Measurements from ENCODE around the gene EHMT1. TPM values are rescaled to one million over a fixed set of nuclear protein-coding genes. Genes with fewer than 3 reads are reported as not detected.
"Not testable (repeated sequence)": the region's sequence is repeated elsewhere in the genome, so short reads cannot be mapped to it uniquely, and the experiment has no call there.

EHMT1 gene
- total RNA-seq, 1 experiment from 2014 or later = 63.9 TPM

DNA sequence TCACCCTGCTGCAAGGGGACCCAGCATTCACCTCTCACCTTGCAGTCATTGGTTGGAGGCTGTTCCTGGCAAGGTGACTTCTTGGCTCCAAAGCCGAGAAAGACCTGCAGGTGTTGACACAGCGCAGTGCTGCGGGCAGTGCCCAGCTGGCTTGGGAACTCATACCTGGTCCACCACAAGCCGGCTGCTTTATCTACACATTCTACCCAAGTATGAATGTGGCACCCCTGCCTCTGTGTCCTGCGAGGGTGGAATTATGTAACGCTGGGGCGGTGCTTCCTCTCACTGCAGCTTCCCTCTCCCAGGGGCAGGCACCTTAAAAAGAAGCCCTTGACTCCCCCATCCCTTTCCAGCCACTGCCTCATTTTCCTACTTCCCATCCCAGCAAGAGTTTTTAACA is 26.0 kb upstream of the EHMT1 start:
- DNase-seq (ENCODE audit: low read depth, low spot score) (no peak), ATAC-seq (no peak)
- intact Hi-C loops (cut with micrococcal nuclease; ENCODE audit: unreplicated experiment) = no loop called here
- H3K4me1 ChIP-seq (ENCODE audit: control insufficient read depth, insufficient read depth, low read length) = peaks cover 3% of the 10 kb centered on the region; the same call in 1 of the 2 replicates
- BruUV-seq (replicated peaks) = no TSS peak
- no peak for TF ChIP-seq CTCF (IDR thresholded peaks at IDR 0.05)
- TF ChIP-seq REST (IDR thresholded peaks at IDR 0.05; ENCODE audit: insufficient read depth in 1 of 2, low read depth in 2 of 2, low read length in 1 of 2) = no peak
- no peak for TF ChIP-seq SIN3A (IDR thresholded peaks at IDR 0.05; ENCODE audit: borderline replicate concordance, insufficient read depth, low read depth, low read length)
- TF ChIP-seq TCF7L2 (IDR thresholded peaks at IDR 0.05; ENCODE audit: low read depth, low read length) = no peak
- no peak for TF ChIP-seq POLR2AphosphoS5 (IDR thresholded peaks at IDR 0.05; ENCODE audit: low read depth, low read length)
- no peaks in the 10 kb centered on the region for H3K9me3 ChIP-seq (ENCODE audit: control insufficient read depth, insufficient read depth, low read depth, low read length)
- no peaks in the 10 kb centered on the region; the same call in 1 of the 2 replicates for H3K36me3 ChIP-seq (ENCODE audit: control insufficient read depth, insufficient read depth, low read length)
- in situ Hi-C loops (cut with HindIII; ENCODE audit: low pct_unique_long_range_greater_than_20kb, low sequenced_read_pairs) = no loop called here
- H3K4me3 ChIP-seq (ENCODE audit: low read depth in 2 of 2, low read length in 2 of 2) = no peak overlapping the region
- CTCF ChIA-PET = no interaction called here
- H3K27me3 ChIP-seq (ENCODE audit: control insufficient read depth, insufficient read depth, low read length) = no peaks in the 10 kb centered on the region
- H3K27ac ChIP-seq (ENCODE audit: low read length) = no peak overlapping the region
- POLR2A ChIA-PET = no interaction called here

- Histone ChIP-seq H3K9me3 (ENCODE audit: control insufficient read depth, insufficient read depth, low read depth, low read length) (no peaks in the 10 kb centered on the region), H3K27ac (ENCODE audit: low read length) (no peak overlapping the region), H3K4me3 (ENCODE audit: low read depth in 2 of 2, low read length in 2 of 2) (no peak overlapping the region), H3K27me3 (ENCODE audit: control insufficient read depth, insufficient read depth, low read length) (no peaks in the 10 kb centered on the region), H3K36me3 (ENCODE audit: control insufficient read depth, insufficient read depth, low read length) (no peaks in the 10 kb centered on the region; the same call in 1 of the 2 replicates), H3K4me1 (ENCODE audit: control insufficient read depth, insufficient read depth, low read length) (peaks cover 3% of the 10 kb centered on the region; the same call in 1 of the 2 replicates)
- no peak for ATAC-seq
- no TSS peak for BruUV-seq (replicated peaks)
- ChIA-PET POLR2A (no interaction called here), CTCF (no interaction called here)
- TF ChIP-seq REST (IDR thresholded peaks at IDR 0.05; ENCODE audit: insufficient read depth in 1 of 2, low read depth in 2 of 2, low read length in 1 of 2) = no peak
- no peak for DNase-seq (ENCODE audit: low read depth, low spot score)
- in situ Hi-C loops (cut with HindIII; ENCODE audit: low pct_unique_long_range_greater_than_20kb, low sequenced_read_pairs) (no loop called here), intact Hi-C loops (cut with micrococcal nuclease; ENCODE audit: unreplicated experiment) (no loop called here)
Observed at GRCh38 chr9:137593176-137593575, 25.6 kb upstream of the EHMT1 start.

GRCh38 chr9:137596577-137596976 is 22.2 kb upstream of the EHMT1 start:
- POLR2A ChIA-PET; intact Hi-C loops (cut with micrococcal nuclease; ENCODE audit: unreplicated experiment): not testable (repeated sequence)

More at GRCh38 chr9:137596577-137596976, 22.2 kb upstream of the EHMT1 start:
- H3K9me3 ChIP-seq (ENCODE audit: control insufficient read depth, insufficient read depth, low read depth, low read length); H3K27me3 ChIP-seq (ENCODE audit: control insufficient read depth, insufficient read depth, low read length); H3K4me3 ChIP-seq (ENCODE audit: low read depth in 2 of 2, low read length in 2 of 2); CTCF ChIA-PET; H3K27ac ChIP-seq (ENCODE audit: low read length); in situ Hi-C loops (cut with HindIII; ENCODE audit: low pct_unique_long_range_greater_than_20kb, low sequenced_read_pairs); ATAC-seq; H3K4me1 ChIP-seq (ENCODE audit: control insufficient read depth, insufficient read depth, low read length); H3K36me3 ChIP-seq (ENCODE audit: control insufficient read depth, insufficient read depth, low read length); BruUV-seq (replicated peaks); DNase-seq (ENCODE audit: low read depth, low spot score): not testable (repeated sequence)

Data from Panc1 (cell line).